Gastroesophageal sphincter (tissue), 4 donors: Measurements from ENCODE around the gene RAC2. TPM values are rescaled to one million over a fixed set of nuclear protein-coding genes. Genes with fewer than 3 reads are reported as not detected.

Experiments used
- ATAC-seq: fragments of 150-250 bp; one replicate; pipeline ENCODE4 v1.9.1; 2016; ENCODE audit warnings: mild to moderate bottlenecking, moderate library complexity
- H3K27ac ChIP-seq, 4 donors: fragments of 200-600 bp; sonication (generic) in 3 of 4; 1 replicate in 3 of 4; 2 replicates in 1 of 4; pipeline ENCODE4 v1.5.1; 2016 to 2019
- H3K27me3 ChIP-seq: fragments of 200-600 bp; sonication (generic); one replicate; pipeline ENCODE4 v1.5.1; 2019
- H3K36me3 ChIP-seq, 2 donors: fragments of 200-600 bp; sonication (generic); one replicate each; pipeline ENCODE4 v1.5.1; 2019; ENCODE audit warnings: control low read depth in 1 of 2
- H3K4me1 ChIP-seq, 3 donors: fragments of 200-600 bp; sonication (generic); 1 replicate in 2 of 3; 2 replicates in 1 of 3; pipeline ENCODE4 v1.5.1; 2016 to 2019; ENCODE audit warnings: control low read depth in 2 of 3
- H3K4me3 ChIP-seq, 2 donors: fragments of 200-600 bp; sonication (generic); one replicate each; pipeline ENCODE4 v1.5.1; 2019; ENCODE audit warnings: mild to moderate bottlenecking in 1 of 2, moderate library complexity in 1 of 2
- H3K9me3 ChIP-seq, 3 donors: fragments of 200-600 bp; sonication (generic); one replicate each; pipeline ENCODE4 v1.5.1; 2017 to 2019; ENCODE audit warnings: control low read depth in 2 of 3
- EP300 ChIP-seq: sonication (generic); formaldehyde crosslinking; IDR thresholded peaks from one replicate; pipeline ENCODE4 v1.6.1; 2017; ENCODE audit warnings: antibody characterized with exemption, mild to moderate bottlenecking
- POLR2A ChIP-seq, 2 donors: fragments of 450-650 bp; IDR thresholded peaks; one replicate each; pipeline ENCODE4 v1.6.1; 2017; ENCODE audit warnings: antibody characterized with exemption in 2 of 2, mild to moderate bottlenecking in 2 of 2, moderate library complexity in 1 of 2
- POLR2AphosphoS5 ChIP-seq: sonication (generic); formaldehyde crosslinking; IDR thresholded peaks from one replicate; pipeline ENCODE4 v1.6.1; 2017; ENCODE audit warnings: antibody characterized with exemption
- WGBS, 2 donors: methylation state at CpG; one replicate each; pipeline ENCODE4 v1.1.5; 2018; ENCODE audit warnings: low coverage in 1 of 2; 5-methylcytosine and 5-hydroxymethylcytosine counted together
- total RNA-seq, 4 donors: library from RNA; depleted of rRNA; stranded (reverse); fragments of >200 nt; gene quantifications; one replicate each; pipeline ENCODE4 v1.1.0, GENCODE V29; 2016
- TF ChIP-seq, protein P1 (sequence below), 4 experiments: fragments of 200-600 bp in 2 of 4; fragments of 450-650 bp in 2 of 4; sonication (generic) in 1 of 4; IDR thresholded peaks; one replicate each; pipeline ENCODE4 v1.5.1; 2017 to 2019; ENCODE audit warnings: antibody characterized with exemption in 4 of 4, mild to moderate bottlenecking in 2 of 4, moderate library complexity in 2 of 4

The RAC2 gene
- total RNA-seq, 4 donors from 2014 or later: 2.0 to 11.3 (median 6.4) TPM

DNA sequence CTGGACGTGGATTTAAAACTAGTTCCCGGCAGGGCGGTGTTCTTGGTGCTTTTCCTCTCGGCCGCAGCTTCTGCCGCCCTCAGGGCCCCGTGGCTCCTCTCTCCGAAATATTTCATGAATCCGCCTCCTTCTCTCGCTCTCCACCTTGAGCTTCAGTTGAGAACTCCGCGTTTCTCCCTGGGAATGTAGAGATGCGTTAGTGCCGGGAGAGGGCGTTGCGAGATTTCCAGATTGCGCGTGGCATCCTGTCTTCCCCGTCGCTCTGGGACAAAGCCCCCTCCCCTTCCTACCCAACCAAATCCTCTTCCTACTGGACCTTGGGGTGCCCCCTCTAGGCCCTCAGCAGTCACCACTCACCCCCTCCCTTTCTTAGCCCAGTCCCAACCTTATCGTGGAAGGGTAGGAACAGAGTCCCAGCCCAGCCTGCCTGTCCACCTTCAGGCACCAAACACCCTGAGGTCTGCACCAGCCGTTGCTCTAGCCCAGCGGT is 15.5 kb upstream of the RAC2 start:
- Histone ChIP-seq H3K27ac (no peak overlapping the region), H3K9me3 (peaks cover 0 to 13% (median 0%) of the 10 kb centered on the region in 3 donors), H3K4me1 (no peaks in the 10 kb centered on the region), H3K36me3 (peaks cover 0 to 4% of the 10 kb centered on the region in 2 donors), H3K4me3 (no peak overlapping the region), H3K27me3 (peaks cover 93% of the 10 kb centered on the region)
- ATAC-seq: no peak
- WGBS, 2 donors: 4 to 11% methylated on average over 19 to 23 of the region's 23 CpGs
- TF ChIP-seq, protein P1, sequence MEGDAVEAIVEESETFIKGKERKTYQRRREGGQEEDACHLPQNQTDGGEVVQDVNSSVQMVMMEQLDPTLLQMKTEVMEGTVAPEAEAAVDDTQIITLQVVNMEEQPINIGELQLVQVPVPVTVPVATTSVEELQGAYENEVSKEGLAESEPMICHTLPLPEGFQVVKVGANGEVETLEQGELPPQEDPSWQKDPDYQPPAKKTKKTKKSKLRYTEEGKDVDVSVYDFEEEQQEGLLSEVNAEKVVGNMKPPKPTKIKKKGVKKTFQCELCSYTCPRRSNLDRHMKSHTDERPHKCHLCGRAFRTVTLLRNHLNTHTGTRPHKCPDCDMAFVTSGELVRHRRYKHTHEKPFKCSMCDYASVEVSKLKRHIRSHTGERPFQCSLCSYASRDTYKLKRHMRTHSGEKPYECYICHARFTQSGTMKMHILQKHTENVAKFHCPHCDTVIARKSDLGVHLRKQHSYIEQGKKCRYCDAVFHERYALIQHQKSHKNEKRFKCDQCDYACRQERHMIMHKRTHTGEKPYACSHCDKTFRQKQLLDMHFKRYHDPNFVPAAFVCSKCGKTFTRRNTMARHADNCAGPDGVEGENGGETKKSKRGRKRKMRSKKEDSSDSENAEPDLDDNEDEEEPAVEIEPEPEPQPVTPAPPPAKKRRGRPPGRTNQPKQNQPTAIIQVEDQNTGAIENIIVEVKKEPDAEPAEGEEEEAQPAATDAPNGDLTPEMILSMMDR (IDR thresholded peaks at IDR 0.05): peak in 1 of 4 experiments; percentile 32
- TF ChIP-seq POLR2AphosphoS5 (no peak), POLR2A (IDR thresholded peaks at IDR 0.05) (no peak)

DNA sequence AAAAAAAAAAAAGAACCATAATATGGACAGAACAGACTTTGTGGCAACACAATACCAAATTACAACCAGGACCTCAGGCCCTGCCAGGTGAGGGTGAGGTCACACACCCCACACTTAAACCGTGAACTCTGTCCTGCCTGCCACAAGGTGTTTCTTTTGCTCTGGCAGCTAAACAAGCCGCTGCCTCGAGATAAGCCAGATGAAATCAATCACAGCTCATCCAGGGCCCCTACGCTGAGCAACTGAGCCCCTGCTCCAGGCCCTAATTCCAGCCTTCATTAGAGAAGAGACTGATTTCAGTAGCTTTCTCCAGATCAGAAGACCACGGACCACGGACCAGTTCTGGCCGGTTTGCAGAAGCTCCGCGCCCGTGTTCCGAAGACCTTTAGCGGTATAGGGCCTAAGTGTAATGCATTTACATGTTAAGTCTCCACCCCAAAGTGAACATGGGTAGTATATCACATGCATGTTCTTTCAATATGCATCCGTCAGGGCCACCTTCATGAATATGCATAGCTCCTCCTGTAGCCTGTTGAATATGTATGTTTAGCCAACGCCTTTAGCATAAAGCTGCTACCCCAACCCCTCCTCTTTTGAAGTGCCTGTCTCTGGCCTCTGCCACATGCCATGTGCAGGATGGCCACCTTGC is 14.8 kb upstream of the RAC2 start:
- Histone ChIP-seq H3K27ac (no peak overlapping the region), H3K4me1 (no peaks in the 10 kb centered on the region), H3K27me3 (peaks cover 93% of the 10 kb centered on the region), H3K9me3 (peaks cover 0 to 6% (median 0%) of the 10 kb centered on the region in 3 donors), H3K4me3 (no peak overlapping the region), H3K36me3 (no peaks in the 10 kb centered on the region)
- WGBS, 2 donors: 51 to 57% methylated on average over 7 to 8 of the region's 14 CpGs
- TF ChIP-seq, protein P1 (IDR thresholded peaks at IDR 0.05): no peak
- no peak for TF ChIP-seq EP300
- TF ChIP-seq POLR2A (IDR thresholded peaks at IDR 0.05): no peak
- no peak for ATAC-seq

DNA sequence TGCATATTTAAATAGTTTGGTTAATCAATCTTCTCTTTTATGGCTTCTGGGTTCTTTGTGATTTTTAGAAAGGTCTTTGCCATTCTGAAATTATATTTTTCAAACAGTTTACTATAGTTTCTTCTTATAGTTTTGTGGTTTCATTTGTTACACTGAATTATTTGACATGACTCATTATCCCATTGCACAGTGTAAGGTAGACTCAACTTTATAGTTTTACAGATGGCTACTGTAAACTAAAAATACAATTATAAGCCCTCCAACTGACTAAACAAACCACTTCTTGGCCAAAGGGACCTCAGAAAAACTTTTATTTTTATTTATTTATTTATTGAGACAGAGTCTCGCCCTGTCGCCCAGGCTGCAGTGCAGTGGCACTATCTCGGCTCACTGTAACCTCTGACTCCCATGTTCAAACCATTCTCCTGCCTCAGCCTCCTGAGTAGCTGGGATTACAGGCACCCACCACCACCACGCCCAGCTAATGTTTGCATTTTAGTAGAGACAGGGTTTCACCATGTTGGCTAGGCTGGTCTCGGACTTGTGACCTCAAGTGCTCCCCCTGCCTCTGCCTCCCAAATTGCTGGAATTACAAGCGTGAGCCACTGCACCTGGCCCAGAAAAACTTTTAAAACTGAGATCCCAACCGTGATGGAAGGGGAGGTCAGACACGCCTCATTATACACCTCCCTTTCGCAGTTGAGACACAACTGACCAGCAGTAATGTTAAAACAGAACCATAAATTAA is 14.1 kb upstream of the RAC2 start:
- Histone ChIP-seq H3K27ac (no peak overlapping the region), H3K27me3 (peaks cover 96% of the 10 kb centered on the region), H3K4me1 (no peaks in the 10 kb centered on the region), H3K9me3 (no peaks in the 10 kb centered on the region), H3K4me3 (no peak overlapping the region), H3K36me3 (no peaks in the 10 kb centered on the region)
- 83 to 84% methylated on average over 2 to 9 of the region's 9 CpGs for WGBS, 2 donors
- no peak for ATAC-seq
- TF ChIP-seq POLR2A (IDR thresholded peaks at IDR 0.05) (no peak), EP300 (no peak), POLR2AphosphoS5 (no peak)

DNA sequence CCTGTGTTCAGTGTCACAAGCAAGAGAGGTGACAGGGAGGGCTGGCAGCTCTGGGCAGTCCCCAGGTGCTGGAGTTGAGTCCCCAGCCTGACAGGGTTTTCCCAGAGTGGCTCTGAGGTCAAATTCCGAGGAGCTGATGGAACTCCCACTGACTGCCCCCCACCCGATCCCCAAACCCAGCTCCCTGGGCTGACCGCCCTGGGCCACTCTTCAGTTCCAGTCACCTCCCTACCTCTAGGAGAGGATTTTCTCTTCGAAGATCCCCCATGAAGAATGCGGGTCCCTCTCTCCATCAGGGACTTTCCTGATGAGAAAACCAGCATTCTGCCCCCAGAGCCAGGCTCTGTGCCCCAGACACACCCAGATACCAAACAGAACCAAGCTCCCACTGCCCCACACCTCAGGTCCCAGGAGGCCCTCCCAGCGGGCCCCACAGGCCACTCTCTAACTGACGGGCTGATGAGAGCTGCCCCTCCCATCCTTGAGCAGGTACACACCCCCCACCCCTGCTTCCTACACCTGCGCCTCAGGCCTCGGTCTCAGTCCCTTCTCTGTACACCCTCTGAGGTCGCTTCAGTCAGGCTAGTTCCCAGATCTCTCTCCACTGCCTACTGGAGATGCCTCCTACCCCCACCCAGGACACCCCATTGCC is 12.1 kb upstream of the RAC2 start:
- H3K27me3 ChIP-seq: peaks cover 96% of the 10 kb centered on the region
- no peak for TF ChIP-seq EP300
- TF ChIP-seq POLR2AphosphoS5: no peak
- H3K27ac ChIP-seq: no peak overlapping the region
- H3K36me3 ChIP-seq: no peaks in the 10 kb centered on the region
- 65 to 72% methylated on average over 5 to 7 of the region's 10 CpGs for WGBS, 2 donors
- H3K9me3 ChIP-seq: no peaks in the 10 kb centered on the region
- H3K4me1 ChIP-seq: no peaks in the 10 kb centered on the region
- no peak overlapping the region for H3K4me3 ChIP-seq
- no peak for ATAC-seq

DNA sequence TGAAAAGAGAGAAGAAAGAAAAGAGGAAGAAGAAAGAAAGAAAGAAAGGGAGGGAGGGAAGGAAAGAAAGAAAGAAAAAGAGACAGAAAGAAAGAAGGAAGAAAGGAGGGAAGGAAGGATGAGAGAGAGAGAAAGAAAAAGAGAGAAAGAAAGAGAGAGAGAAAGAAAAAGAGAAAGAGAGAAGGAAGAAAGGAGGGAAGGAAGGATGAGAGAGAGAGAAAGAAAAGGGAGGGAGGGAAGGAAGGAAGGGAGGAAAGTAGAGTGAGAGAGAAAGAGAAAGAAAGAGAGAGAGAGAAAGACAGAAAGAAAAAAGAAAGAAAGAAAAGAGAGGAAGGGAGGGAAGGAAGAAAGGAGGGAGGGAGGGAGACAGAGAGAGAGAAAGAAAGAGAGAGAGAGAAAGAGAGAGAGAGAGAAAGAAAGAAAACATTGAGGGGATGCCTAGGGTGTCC is 11.5 kb upstream of the RAC2 start:
- H3K27ac ChIP-seq: no peak overlapping the region
- H3K4me1 ChIP-seq: no peaks in the 10 kb centered on the region
- H3K4me3 ChIP-seq: no peak overlapping the region
- H3K27me3 ChIP-seq: peaks cover 95% of the 10 kb centered on the region
- H3K36me3 ChIP-seq: no peaks in the 10 kb centered on the region
- no peak for ATAC-seq
- TF ChIP-seq POLR2AphosphoS5 (no peak), POLR2A (IDR thresholded peaks at IDR 0.05) (no peak), EP300 (no peak)
- TF ChIP-seq, protein P1 (IDR thresholded peaks at IDR 0.05): no peak
- H3K9me3 ChIP-seq: no peaks in the 10 kb centered on the region
